ENCODE data around the gene ADH1B.

The ADH1B gene

GRCh38 chr4:99361899-99362275 is 40.7 kb upstream of the ADH1B start:
- Histone ChIP-seq H3K27me3 (ENCODE audit: insufficient read depth, low read length, poor library complexity) (no peaks in the 10 kb centered on the region), H3K4me3 (ENCODE audit: low read depth in 1 of 2, low read length in 2 of 2) (no peak overlapping the region), H3K4me1 (ENCODE audit: insufficient read depth, low read length) (peaks cover 4% of the 10 kb centered on the region), H3K36me3 (ENCODE audit: insufficient read depth, low read length) (no peaks in the 10 kb centered on the region), H4K20me1 (ENCODE audit: insufficient read depth, low read length) (no peaks in the 10 kb centered on the region), H3K9ac (ENCODE audit: low read depth, low read length) (no peak overlapping the region), H3K4me2 (ENCODE audit: insufficient read depth, low read length) (no peak overlapping the region), H3K9me3 (ENCODE audit: insufficient read depth, low read length, severe bottlenecking) (no peaks in the 10 kb centered on the region), H2AFZ (ENCODE audit: low read depth, low read length) (no peak overlapping the region), H3K79me2 (ENCODE audit: insufficient read depth, low read length) (no peaks in the 10 kb centered on the region), H3K27ac (ENCODE audit: low read length) (no peak overlapping the region)
- ATAC-seq (ENCODE audit: insufficient read depth, low read depth) (no peak), DNase-seq (no peak)
- TF ChIP-seq CTCF (IDR thresholded peaks at IDR 0.05; ENCODE audit: borderline replicate concordance, extremely low read depth, low read length, poor library complexity, severe bottlenecking) (no peak), EZH2 (IDR thresholded peaks at IDR 0.05; ENCODE audit: borderline replicate concordance, low read depth, low read length, severe bottlenecking) (no peak)

GRCh38 chr4:99361268-99361898 is 40.2 kb upstream of the ADH1B start:
- Histone ChIP-seq H3K9ac (ENCODE audit: low read depth, low read length) (no peak overlapping the region), H3K4me2 (ENCODE audit: insufficient read depth, low read length) (no peak overlapping the region), H3K27me3 (ENCODE audit: insufficient read depth, low read length, poor library complexity) (no peaks in the 10 kb centered on the region), H2AFZ (ENCODE audit: low read depth, low read length) (no peak overlapping the region), H3K4me1 (ENCODE audit: insufficient read depth, low read length) (peaks cover 9% of the 10 kb centered on the region), H3K4me3 (ENCODE audit: low read depth in 1 of 2, low read length in 2 of 2) (no peak overlapping the region), H4K20me1 (ENCODE audit: insufficient read depth, low read length) (no peaks in the 10 kb centered on the region), H3K36me3 (ENCODE audit: insufficient read depth, low read length) (no peaks in the 10 kb centered on the region), H3K9me3 (ENCODE audit: insufficient read depth, low read length, severe bottlenecking) (no peaks in the 10 kb centered on the region), H3K79me2 (ENCODE audit: insufficient read depth, low read length) (no peaks in the 10 kb centered on the region), H3K27ac (ENCODE audit: low read length) (no peak overlapping the region)
- DNase-seq (no peak), ATAC-seq (ENCODE audit: insufficient read depth, low read depth) (no peak)
- no peak for TF ChIP-seq CTCF (IDR thresholded peaks at IDR 0.05; ENCODE audit: borderline replicate concordance, extremely low read depth, low read length, poor library complexity, severe bottlenecking)
- TF ChIP-seq EZH2 (IDR thresholded peaks at IDR 0.05; ENCODE audit: borderline replicate concordance, low read depth, low read length, severe bottlenecking): no peak

- DNase-seq (no peak), ATAC-seq (ENCODE audit: insufficient read depth, low read depth) (no peak)
- H3K4me1 ChIP-seq (ENCODE audit: insufficient read depth, low read length): peaks cover 15% of the 10 kb centered on the region
- H3K9ac ChIP-seq (ENCODE audit: low read depth, low read length): no peak overlapping the region
- H3K4me2 ChIP-seq (ENCODE audit: insufficient read depth, low read length): no peak overlapping the region
- no peak overlapping the region for H3K27ac ChIP-seq (ENCODE audit: low read length)
- no peaks in the 10 kb centered on the region for H3K27me3 ChIP-seq (ENCODE audit: insufficient read depth, low read length, poor library complexity)
- no peaks in the 10 kb centered on the region for H3K9me3 ChIP-seq (ENCODE audit: insufficient read depth, low read length, severe bottlenecking)
- no peaks in the 10 kb centered on the region for H3K36me3 ChIP-seq (ENCODE audit: insufficient read depth, low read length)
- H3K4me3 ChIP-seq (ENCODE audit: low read depth in 1 of 2, low read length in 2 of 2): no peak overlapping the region
- H2AFZ ChIP-seq (ENCODE audit: low read depth, low read length): no peak overlapping the region
- no peak for TF ChIP-seq EZH2 (IDR thresholded peaks at IDR 0.05; ENCODE audit: borderline replicate concordance, low read depth, low read length, severe bottlenecking)
- no peak for TF ChIP-seq CTCF (IDR thresholded peaks at IDR 0.05; ENCODE audit: borderline replicate concordance, extremely low read depth, low read length, poor library complexity, severe bottlenecking)
- no peaks in the 10 kb centered on the region for H3K79me2 ChIP-seq (ENCODE audit: insufficient read depth, low read length)
- H4K20me1 ChIP-seq (ENCODE audit: insufficient read depth, low read length): no peaks in the 10 kb centered on the region
Observed at GRCh38 chr4:99359480-99360204, 38.4 kb upstream of the ADH1B start.
